Measurements from ENCODE around the gene VCL. TPM values are rescaled to one million over a fixed set of nuclear protein-coding genes. Genes with fewer than 3 reads are reported as not detected.
A peak's percentile ranks its signal among the peaks of the same experiment; 100 is the strongest.
"Not testable (repeated sequence)": the region's sequence is repeated elsewhere in the genome, so short reads cannot be mapped to it uniquely, and the experiment has no call there.

VCL gene
- total RNA-seq, 2 donors from 2014 or later = 173 to 216 TPM

- Histone ChIP-seq H3K36me3 (no peaks in the 10 kb centered on the region), H3K9me3 (no peaks in the 10 kb centered on the region), H3K27me3 (no peaks in the 10 kb centered on the region), H3K4me1 (peaks cover 0 to 13% of the 10 kb centered on the region in 2 donors), H3K4me3 (no peak overlapping the region), H3K27ac (no peak overlapping the region)
- TF ChIP-seq CTCF (IDR thresholded peaks at IDR 0.05) = no peak
- DNase-seq (ENCODE audit: low spot score) = no peak
Observed at GRCh38 chr10:73955719-73956118, 42.2 kb upstream of the VCL start.

- DNase-seq (ENCODE audit: low spot score) = no peak
- Histone ChIP-seq H3K27me3 (no peaks in the 10 kb centered on the region), H3K27ac (peak overlapping the region; percentile 52 to 62), H3K4me3 (no peak overlapping the region), H3K36me3 (no peaks in the 10 kb centered on the region), H3K9me3 (no peaks in the 10 kb centered on the region), H3K4me1 (peaks cover 0 to 13% of the 10 kb centered on the region in 2 donors)
- no peak for TF ChIP-seq CTCF (IDR thresholded peaks at IDR 0.05)
Observed at GRCh38 chr10:73956476-73957359, 41.2 kb upstream of the VCL start.

GRCh38 chr10:73959484-73960243 lies 38.3 kb upstream of the VCL start:
- DNase-seq (ENCODE audit: low spot score) = no peak
- Histone ChIP-seq H3K36me3 (no peaks in the 10 kb centered on the region), H3K4me1 (peaks cover 0 to 13% of the 10 kb centered on the region in 2 donors), H3K4me3 (no peak overlapping the region), H3K27ac (no peak overlapping the region), H3K27me3 (no peaks in the 10 kb centered on the region), H3K9me3 (no peaks in the 10 kb centered on the region)
- no peak for TF ChIP-seq CTCF (IDR thresholded peaks at IDR 0.05)

- Histone ChIP-seq H3K36me3 (no peaks in the 10 kb centered on the region), H3K4me3 (no peak overlapping the region), H3K9me3 (no peaks in the 10 kb centered on the region), H3K4me1 (peaks cover 0 to 25% of the 10 kb centered on the region in 2 donors), H3K27ac (no peak overlapping the region), H3K27me3 (no peaks in the 10 kb centered on the region)
- no peak for TF ChIP-seq CTCF (IDR thresholded peaks at IDR 0.05)
- DNase-seq (ENCODE audit: low spot score) = no peak
Observed at GRCh38 chr10:73962386-73962785, 35.5 kb upstream of the VCL start.

- DNase-seq (ENCODE audit: low spot score); H3K27ac ChIP-seq; H3K4me3 ChIP-seq; H3K27me3 ChIP-seq; H3K9me3 ChIP-seq; H3K36me3 ChIP-seq: not testable (repeated sequence)
- peaks cover 0 to 32% of the 10 kb centered on the region in 2 donors for H3K4me1 ChIP-seq
Observed at GRCh38 chr10:73963533-73963932, 34.4 kb upstream of the VCL start.

- H3K4me3 ChIP-seq = no peak overlapping the region
- no peak overlapping the region for H3K27ac ChIP-seq
- no peak for TF ChIP-seq CTCF (IDR thresholded peaks at IDR 0.05)
- DNase-seq (ENCODE audit: low spot score) = no peak
- H3K36me3 ChIP-seq = no peaks in the 10 kb centered on the region
- peaks cover 0 to 32% of the 10 kb centered on the region in 2 donors for H3K4me1 ChIP-seq
- no peaks in the 10 kb centered on the region for H3K9me3 ChIP-seq
- H3K27me3 ChIP-seq = no peaks in the 10 kb centered on the region
Observed at GRCh38 chr10:73964743-73965142, 33.2 kb upstream of the VCL start.

GRCh38 chr10:73965267-73965889 lies 32.5 kb upstream of the VCL start:
- H3K27ac ChIP-seq = peak overlapping the region; percentile 86 to 92
- H3K4me1 ChIP-seq = peaks cover 0 to 32% of the 10 kb centered on the region in 2 donors
- H3K36me3 ChIP-seq; H3K9me3 ChIP-seq; DNase-seq (ENCODE audit: low spot score); H3K27me3 ChIP-seq: not testable (repeated sequence)
- peak overlapping the region in 1 of 2 donors; percentile 15 for H3K4me3 ChIP-seq

Data from right atrium auricular region (tissue), 2 donors.